HepG2 (cell line): ENCODE measurements around the gene ADM5. TPM values are rescaled to one million over a fixed set of nuclear protein-coding genes. Genes with fewer than 3 reads are reported as not detected.
A peak's percentile ranks its signal among the peaks of the same experiment; 100 is the strongest.

ENCODE experiments used
- ATAC-seq: fragments of 200-7000 bp; cut with Tn5 transposase; 3 replicates; pipeline ENCODE4 v1.9.1; 2020; ENCODE audit warnings: mild to moderate bottlenecking, moderate library complexity
- BruUV-seq: library from RNA; stranded (reverse); fragments of 400-500 nt; replicated peaks from 2 replicates; lab custom pipeline; 2021; lab: Mats Ljungman, UMichigan
- CTCF ChIA-PET: fragments of 300-600 bp; formaldehyde crosslinking; extraction: SDS; loops from one replicate; lab custom pipeline; 2021; ENCODE audit warnings: low total read pairs, inconsistent platforms, low intra/inter-chr PET ratio; lab: Yijun Ruan, JAX
- POLR2A ChIA-PET: fragments of 350-600 bp; sonication (Branson Sonifier 250); formaldehyde crosslinking; loops from one replicate; lab custom pipeline; 2020; ENCODE audit warnings: antibody characterized with exemption, inconsistent platforms; lab: Yijun Ruan, JAX
- DNase-seq: peaks from one replicate; pipeline ENCODE4 v3.0.0-alpha.2; 2015; ENCODE audit warnings: low spot score
- FAIRE-seq: peaks from 3 replicates; lab custom pipeline; 2011; peaks lifted over from hg19 to GRCh38; lab: Jason Lieb, UNC
- H2AFZ ChIP-seq: one replicate; pipeline ENCODE4 v1.6.1; 2011; ENCODE audit warnings: low read length, inconsistent platforms
- H3K27ac ChIP-seq: fragments of 300-600 bp; 3 replicates; pipeline ENCODE4 v1.8.0; 2011; ENCODE audit warnings: mixed run types, mild to moderate bottlenecking, mixed read lengths, low read length, inconsistent platforms; ENCODE audit not compliant: insufficient read depth; ENCODE audit errors: extremely low read length
- H3K27me3 ChIP-seq, 2 experiments: fragments of 200-600 bp in 1 of 2; 2 replicates in 1 of 2; 3 replicates in 1 of 2; pipeline versions ENCODE4 v1.6.0 to v1.8.0; 2011; ENCODE audit warnings: low read length in 2 of 2, mild to moderate bottlenecking in 2 of 2, moderate library complexity in 2 of 2, inconsistent platforms in 1 of 2; ENCODE audit not compliant: insufficient read depth in 2 of 2, control insufficient read depth in 1 of 2
- H3K36me3 ChIP-seq, 2 experiments: fragments of 200-600 bp in 1 of 2; replicated peaks in 1 of 2; 2 replicates in 1 of 2; 3 replicates in 1 of 2; pipeline versions ENCODE4 v1.5.1 to v1.8.0; 2011; ENCODE audit warnings: low read length in 2 of 2, inconsistent platforms in 1 of 2; ENCODE audit not compliant: insufficient read depth in 2 of 2, control insufficient read depth in 1 of 2
- H3K4me1 ChIP-seq: 2 replicates; pipeline ENCODE4 v1.5.1; 2012; ENCODE audit warnings: low read length, inconsistent platforms; ENCODE audit not compliant: insufficient read depth
- H3K4me2 ChIP-seq: 2 replicates; pipeline ENCODE4 v1.6.0; 2011; ENCODE audit warnings: low read depth, low read length, inconsistent platforms
- H3K4me3 ChIP-seq, 3 experiments: fragments of 200-600 bp in 1 of 3; sonication (generic), shearing (Covaris generic) in 1 of 3; replicated peaks in 1 of 3; 2 replicates each; pipeline ENCODE4 v1.5.1; 2011 to 2016; ENCODE audit warnings: low read length in 3 of 3, inconsistent platforms in 2 of 3, low read depth in 2 of 3, mild to moderate bottlenecking in 2 of 3, control low read depth in 1 of 3, mixed read lengths in 1 of 3; ENCODE audit not compliant: insufficient read depth in 1 of 3
- H3K79me2 ChIP-seq: one replicate; pipeline ENCODE4 v1.6.1; 2011; ENCODE audit warnings: low read length, inconsistent platforms; ENCODE audit not compliant: insufficient read depth
- H3K9ac ChIP-seq: 2 replicates; pipeline ENCODE4 v1.6.0; 2011; ENCODE audit warnings: mild to moderate bottlenecking, low read depth, low read length, inconsistent platforms; ENCODE audit not compliant: insufficient read depth
- H3K9me3 ChIP-seq: 2 replicates; pipeline ENCODE4 v1.5.1; 2012; ENCODE audit warnings: mild to moderate bottlenecking, low read length
- H4K20me1 ChIP-seq: 2 replicates; pipeline ENCODE4 v1.6.0; 2011; ENCODE audit warnings: inconsistent platforms, mild to moderate bottlenecking, low read length, moderate library complexity; ENCODE audit not compliant: insufficient read depth
- AGO1 ChIP-seq: fragments of 200-400 bp; formaldehyde crosslinking; IDR thresholded peaks from 2 replicates; pipeline ENCODE4 v1.6.1; 2017; ENCODE audit warnings: mild to moderate bottlenecking, low read depth, low read length, moderate library complexity; ENCODE audit not compliant: poor library complexity, severe bottlenecking
- AGO2 ChIP-seq: fragments of 200-400 bp; formaldehyde crosslinking; optimal IDR thresholded peaks from 2 replicates; pipeline ENCODE3; 2017; ENCODE audit warnings: mild to moderate bottlenecking, low read depth, low read length, moderate library complexity
- CENPX ChIP-seq: sonication (generic); formaldehyde crosslinking; IDR thresholded peaks from 2 replicates; pipeline ENCODE4 v1.9.0; 2021; ENCODE audit warnings: mild to moderate bottlenecking, missing genetic modification reagents, moderate library complexity
- NR2F2 ChIP-seq: IDR thresholded peaks from 2 replicates; pipeline ENCODE4 v1.6.1; 2012; ENCODE audit warnings: low read depth, inconsistent platforms, borderline replicate concordance
- SIX4 ChIP-seq: sonication (generic); formaldehyde crosslinking; IDR thresholded peaks from 2 replicates; pipeline ENCODE4 v1.4.0; 2020; ENCODE audit warnings: missing genetic modification reagents
- WGBS: methylation state at CpG from one replicate; pipeline ENCODE4 v1.1.6; 2017; ENCODE audit warnings: low lambda C conversion rate; 5-methylcytosine and 5-hydroxymethylcytosine counted together
- in situ Hi-C: cut with HindIII; loops from 2 replicates; pipeline ENCODE4 v1.10.0; 2017; ENCODE audit warnings: low pct_unique_long_range_greater_than_20kb; ENCODE audit not compliant: extremely low pct_ligation_motif_present
- intact Hi-C: fragments of 100-400 bp; cut with micrococcal nuclease; formaldehyde crosslinking; loops from one replicate; pipeline ENCODE4 v1.10.0; 2022; ENCODE audit not compliant: unreplicated experiment
- polyA plus RNA-seq, 8 experiments: library from polyadenylated mRNA; depleted of rRNA in 3 of 8; stranded (reverse) in 7 of 8; unstranded in 1 of 8; fragments of >200 nt; fragmentation: Illumina TruSeq in 4 of 8; extraction: Trizol in 4 of 8; gene quantifications; 2 replicates each; pipeline versions ENCODE4 v1.2.1 to v1.2.3, GENCODE V29; 2011 to 2016; ENCODE audit warnings: low read depth in 4 of 8, missing spikeins in 1 of 8, mixed read lengths in 1 of 8; ENCODE audit not compliant: insufficient read depth in 1 of 8
- total RNA-seq, 5 experiments: library from RNA; depleted of rRNA; stranded (reverse); fragments of >200 nt; fragmentation: Illumina TruSeq; extraction: Trizol; gene quantifications; 2 replicates each; pipeline ENCODE4 v1.2.3, GENCODE V29; 2016; ENCODE audit warnings: low read depth in 1 of 5
- TF ChIP-seq, protein P1 (sequence below): sonication (generic); formaldehyde crosslinking; IDR thresholded peaks from 2 replicates; pipeline ENCODE4 v1.4.0; 2020; ENCODE audit warnings: missing genetic modification reagents, borderline replicate concordance
- TF ChIP-seq, protein P2 (sequence below): sonication (generic); formaldehyde crosslinking; IDR thresholded peaks from 2 replicates; pipeline ENCODE4 v1.8.1; 2023; ENCODE audit warnings: missing genetic modification reagents, inconsistent platforms, borderline replicate concordance

Gene ADM5
- total and polyA plus RNA-seq, 2 of the 13 experiments (the other 11 are each of a cell fraction or from before 2014, with no cell fraction given), result 2.7 to 4.1 TPM

DNA sequence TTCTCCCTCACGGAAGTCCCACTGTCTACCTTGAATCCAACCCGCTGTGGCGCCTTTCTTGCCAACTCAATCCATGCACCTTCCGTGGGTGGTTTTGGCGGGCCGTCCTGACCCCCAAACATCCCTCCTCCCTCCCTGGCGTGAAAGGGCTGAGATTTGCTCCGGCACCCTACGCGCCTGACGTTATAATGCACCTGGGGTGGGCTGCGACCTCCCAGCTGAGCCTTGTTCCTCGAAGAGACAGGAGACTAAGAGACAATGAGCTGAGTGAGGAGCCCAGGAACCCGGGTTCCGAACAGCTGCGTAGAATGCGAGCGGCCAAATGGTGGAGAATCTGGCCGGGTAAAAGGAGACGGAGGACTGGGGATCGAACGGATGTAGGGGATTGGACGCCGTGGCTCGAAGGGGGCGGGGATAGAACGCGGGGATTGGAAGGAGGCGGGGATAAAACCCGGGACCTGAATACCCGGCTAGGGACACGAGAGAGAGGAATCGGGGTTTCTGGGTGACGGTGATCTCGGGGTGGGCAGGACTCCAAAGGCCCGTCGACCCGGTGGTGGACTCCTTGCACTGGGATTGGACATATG, 1.4 kb downstream of the ADM5 start, which contains the start of gene CPT1C (continued):
- TF ChIP-seq AGO2 (peak; percentile 92), AGO1 (peak; percentile 82), NR2F2 (no peak), CENPX (no peak), SIX4 (CRISPR knock-in tag) (no peak)

DNA sequence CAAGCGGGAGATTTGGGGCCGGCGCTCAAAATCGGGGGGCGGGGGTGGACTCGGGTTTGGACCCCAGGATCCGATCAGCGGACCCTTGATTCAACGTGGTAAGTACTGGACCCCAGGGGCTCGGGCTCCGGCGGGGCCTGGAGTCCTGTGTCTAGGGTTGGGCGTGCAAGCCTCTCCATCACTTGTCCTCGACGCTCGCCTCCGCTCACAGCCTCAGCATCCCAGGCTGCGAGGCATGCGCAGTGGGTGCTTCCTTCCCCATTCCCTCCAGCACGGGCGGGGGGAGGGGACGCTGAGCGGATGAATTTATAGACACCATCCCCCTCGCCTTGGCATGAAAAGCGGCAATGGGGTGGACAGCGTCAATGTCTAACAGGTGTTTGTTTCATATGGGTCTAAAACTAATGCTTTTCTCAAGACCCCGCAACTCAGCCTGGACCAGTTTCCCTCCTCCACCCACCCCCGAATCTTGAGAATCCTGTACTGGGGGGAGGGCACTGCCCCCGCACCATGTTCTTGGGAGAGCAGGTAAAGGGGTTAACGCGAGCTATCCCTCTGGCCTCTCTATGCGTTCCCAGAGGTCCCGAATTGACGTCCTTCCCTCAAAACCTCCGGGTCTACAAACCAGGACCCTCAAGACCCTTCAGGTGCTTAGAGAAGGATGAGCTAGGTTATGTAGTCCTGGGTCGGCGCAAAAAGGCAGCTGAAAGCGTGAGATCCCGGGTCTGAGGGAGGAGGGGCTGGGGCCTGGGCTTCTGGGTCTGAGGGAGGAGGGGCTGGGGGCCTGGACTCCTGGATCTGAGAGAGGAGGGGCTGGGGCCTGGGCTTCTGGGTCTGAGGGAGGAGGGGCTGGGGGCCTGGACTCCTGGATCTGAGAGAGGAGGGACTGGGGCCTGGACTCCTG, 2.1 kb downstream of the ADM5 start:
- H2AFZ ChIP-seq, result no peak overlapping the region
- ATAC-seq, result no peak; the same call in 2 of the 3 replicates
- no peaks in the 10 kb centered on the region for H3K27me3 ChIP-seq
- DNase-seq, result no peak
- H3K36me3 ChIP-seq, result peaks cover 4 to 14% of the 10 kb centered on the region in 2 experiments; a peak in 4 of 5 replicates
- H3K4me3 ChIP-seq, result no peak overlapping the region
- BruUV-seq, result no TSS peak
- 80% methylated on average over 36 of the region's 39 CpGs for WGBS
- CTCF ChIA-PET, result no interaction called here
- H3K4me1 ChIP-seq, result no peaks in the 10 kb centered on the region
- no peak for FAIRE-seq
- H3K4me2 ChIP-seq, result no peak overlapping the region
- TF ChIP-seq, protein P1, sequence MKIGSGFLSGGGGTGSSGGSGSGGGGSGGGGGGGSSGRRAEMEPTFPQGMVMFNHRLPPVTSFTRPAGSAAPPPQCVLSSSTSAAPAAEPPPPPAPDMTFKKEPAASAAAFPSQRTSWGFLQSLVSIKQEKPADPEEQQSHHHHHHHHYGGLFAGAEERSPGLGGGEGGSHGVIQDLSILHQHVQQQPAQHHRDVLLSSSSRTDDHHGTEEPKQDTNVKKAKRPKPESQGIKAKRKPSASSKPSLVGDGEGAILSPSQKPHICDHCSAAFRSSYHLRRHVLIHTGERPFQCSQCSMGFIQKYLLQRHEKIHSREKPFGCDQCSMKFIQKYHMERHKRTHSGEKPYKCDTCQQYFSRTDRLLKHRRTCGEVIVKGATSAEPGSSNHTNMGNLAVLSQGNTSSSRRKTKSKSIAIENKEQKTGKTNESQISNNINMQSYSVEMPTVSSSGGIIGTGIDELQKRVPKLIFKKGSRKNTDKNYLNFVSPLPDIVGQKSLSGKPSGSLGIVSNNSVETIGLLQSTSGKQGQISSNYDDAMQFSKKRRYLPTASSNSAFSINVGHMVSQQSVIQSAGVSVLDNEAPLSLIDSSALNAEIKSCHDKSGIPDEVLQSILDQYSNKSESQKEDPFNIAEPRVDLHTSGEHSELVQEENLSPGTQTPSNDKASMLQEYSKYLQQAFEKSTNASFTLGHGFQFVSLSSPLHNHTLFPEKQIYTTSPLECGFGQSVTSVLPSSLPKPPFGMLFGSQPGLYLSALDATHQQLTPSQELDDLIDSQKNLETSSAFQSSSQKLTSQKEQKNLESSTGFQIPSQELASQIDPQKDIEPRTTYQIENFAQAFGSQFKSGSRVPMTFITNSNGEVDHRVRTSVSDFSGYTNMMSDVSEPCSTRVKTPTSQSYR (CRISPR knock-in tag), result no peak
- peak; percentile 79 for TF ChIP-seq AGO2
- peak; percentile 45 for TF ChIP-seq AGO1
- TF ChIP-seq, protein P2, sequence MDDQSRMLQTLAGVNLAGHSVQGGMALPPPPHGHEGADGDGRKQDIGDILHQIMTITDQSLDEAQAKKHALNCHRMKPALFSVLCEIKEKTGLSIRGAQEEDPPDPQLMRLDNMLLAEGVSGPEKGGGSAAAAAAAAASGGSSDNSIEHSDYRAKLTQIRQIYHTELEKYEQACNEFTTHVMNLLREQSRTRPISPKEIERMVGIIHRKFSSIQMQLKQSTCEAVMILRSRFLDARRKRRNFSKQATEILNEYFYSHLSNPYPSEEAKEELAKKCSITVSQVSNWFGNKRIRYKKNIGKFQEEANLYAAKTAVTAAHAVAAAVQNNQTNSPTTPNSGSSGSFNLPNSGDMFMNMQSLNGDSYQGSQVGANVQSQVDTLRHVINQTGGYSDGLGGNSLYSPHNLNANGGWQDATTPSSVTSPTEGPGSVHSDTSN, result no peak
- TF ChIP-seq, all 625 proteins: peak for 2
- in situ Hi-C loops, result no loop called here
- no peaks in the 10 kb centered on the region for H4K20me1 ChIP-seq
- POLR2A ChIA-PET, result no interaction called here
- no peaks in the 10 kb centered on the region for H3K79me2 ChIP-seq
- no peak overlapping the region for H3K27ac ChIP-seq
- intact Hi-C loops, result no loop called here
- no peak overlapping the region for H3K9ac ChIP-seq
- no peaks in the 10 kb centered on the region for H3K9me3 ChIP-seq
